DMS153 treated with DMSO at 0.1 percent for 48 hours (cell line): ENCODE results near the gene SPRYD3.

Source experiments
- DNase-seq: peaks from one replicate; lab custom pipeline; 2025; ENCODE audit not compliant: unreplicated experiment; lab: John Stamatoyannopoulos, UW

Gene SPRYD3

DNA sequence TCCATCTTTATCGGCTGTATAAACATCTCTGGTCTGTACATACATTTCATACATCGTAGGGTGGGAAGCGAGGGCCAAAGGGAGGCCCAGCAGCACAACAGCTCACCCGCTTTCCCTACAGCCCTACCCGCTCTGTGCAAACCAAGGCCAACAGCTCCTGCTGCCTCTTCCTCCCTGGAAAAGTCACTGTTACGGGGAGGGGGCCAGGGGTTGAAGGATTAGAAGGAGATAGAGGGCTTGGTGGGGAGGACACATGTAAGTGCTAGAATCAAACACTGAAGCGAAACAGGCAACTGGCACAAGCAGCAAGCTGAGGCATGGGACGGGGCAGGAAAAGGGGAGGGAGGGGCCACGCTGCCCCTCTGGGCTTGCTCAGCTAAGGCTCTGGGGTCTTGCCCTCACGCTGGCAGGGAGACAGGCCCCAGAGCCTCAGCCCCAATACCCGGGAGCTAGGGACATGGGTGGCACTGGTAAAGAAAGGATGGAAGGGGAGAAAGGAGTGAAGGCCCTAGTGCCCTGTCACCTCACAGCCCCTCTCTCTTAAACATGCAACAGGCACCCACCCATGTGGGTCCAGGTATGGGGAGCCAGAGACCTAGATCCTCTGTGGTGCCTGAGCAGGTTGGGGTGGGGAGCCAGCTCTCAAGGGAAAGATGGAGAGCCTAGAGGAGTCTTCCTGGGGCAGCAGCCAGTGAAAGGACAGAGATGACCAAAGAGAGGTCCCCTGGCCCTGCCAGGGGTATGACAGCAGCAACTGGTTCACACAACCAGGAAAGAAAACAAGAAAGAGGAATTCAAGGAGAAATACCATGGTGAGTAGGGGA is 14.4 kb downstream of the SPRYD3 start:
- DNase-seq = no peak

DNA sequence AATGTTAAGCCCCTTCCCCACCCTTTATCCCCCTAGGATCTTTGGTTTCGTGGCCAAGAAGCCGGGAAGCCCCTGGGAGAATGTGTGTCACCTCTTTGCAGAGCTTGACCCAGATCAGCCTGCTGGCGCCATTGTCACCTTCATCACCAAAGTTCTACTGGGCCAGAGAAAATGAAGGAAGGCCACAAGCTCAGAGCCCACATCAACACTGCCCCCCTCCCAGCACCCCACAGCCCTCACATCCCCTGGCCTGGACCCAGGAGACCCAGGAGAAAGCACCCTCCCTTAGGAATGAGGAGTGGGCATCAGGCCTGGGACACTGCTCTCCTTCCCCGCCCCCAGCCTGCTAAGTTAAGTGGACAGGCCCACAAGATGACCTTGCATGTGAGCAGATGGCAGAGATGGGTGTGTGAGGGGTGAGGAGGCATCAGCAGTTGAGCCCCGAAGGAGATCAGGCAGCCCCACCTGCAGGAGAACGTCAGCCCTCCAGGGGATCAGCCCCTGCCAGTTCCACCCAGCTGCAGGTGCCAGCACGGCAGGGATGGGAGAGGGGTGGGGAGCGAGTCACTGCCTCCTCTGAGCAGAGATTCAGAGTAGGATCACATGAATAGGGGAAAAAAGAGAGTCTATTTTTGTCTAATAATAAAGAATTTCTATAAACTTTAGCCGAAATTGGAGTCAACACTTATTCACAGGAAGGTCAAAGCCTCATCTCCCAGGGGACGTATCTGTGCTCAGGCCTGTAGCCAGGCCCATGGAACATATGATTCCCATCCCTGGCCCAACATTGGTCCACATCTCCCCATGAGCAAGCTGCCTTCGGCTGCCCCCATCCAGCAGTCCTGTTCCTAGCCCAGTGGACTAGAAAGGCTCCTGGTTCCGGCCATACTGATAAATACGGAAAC is 15.2 kb downstream of the SPRYD3 start:
- no peak for DNase-seq

DNA sequence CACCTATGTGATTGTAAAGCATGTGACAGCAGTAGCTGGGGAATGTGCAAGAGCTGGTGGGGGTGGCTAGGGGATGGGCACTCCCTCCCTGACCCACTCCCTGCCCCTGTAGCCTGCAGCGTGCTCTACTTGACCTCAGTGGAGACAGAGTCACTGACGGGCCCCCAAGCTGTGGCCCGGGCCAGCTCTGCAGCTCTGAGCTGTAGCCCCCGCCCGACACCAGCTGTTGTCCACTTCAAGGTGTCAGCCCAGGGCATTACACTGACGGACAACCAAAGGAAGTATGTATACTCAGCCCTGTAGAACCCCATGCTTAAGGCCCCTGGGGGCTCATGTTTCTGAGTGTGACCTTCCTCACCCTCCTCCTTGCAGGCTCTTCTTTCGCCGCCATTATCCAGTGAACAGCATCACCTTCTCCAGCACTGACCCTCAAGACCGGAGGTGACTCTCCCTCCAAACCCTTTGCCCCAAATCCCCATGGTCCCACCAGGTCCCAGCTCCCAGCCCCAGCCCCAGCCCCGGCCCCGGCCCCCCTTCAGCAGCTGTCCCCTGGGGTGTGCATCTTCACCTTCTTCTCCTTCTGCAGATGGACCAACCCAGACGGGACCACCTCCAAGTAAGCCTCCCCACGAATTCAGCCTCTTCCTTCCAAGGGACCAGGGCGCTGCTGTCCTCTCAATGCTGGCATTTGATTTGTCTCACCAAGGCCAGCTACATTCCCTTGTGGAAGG is 16.0 kb downstream of the SPRYD3 start:
- DNase-seq = no peak

DNA sequence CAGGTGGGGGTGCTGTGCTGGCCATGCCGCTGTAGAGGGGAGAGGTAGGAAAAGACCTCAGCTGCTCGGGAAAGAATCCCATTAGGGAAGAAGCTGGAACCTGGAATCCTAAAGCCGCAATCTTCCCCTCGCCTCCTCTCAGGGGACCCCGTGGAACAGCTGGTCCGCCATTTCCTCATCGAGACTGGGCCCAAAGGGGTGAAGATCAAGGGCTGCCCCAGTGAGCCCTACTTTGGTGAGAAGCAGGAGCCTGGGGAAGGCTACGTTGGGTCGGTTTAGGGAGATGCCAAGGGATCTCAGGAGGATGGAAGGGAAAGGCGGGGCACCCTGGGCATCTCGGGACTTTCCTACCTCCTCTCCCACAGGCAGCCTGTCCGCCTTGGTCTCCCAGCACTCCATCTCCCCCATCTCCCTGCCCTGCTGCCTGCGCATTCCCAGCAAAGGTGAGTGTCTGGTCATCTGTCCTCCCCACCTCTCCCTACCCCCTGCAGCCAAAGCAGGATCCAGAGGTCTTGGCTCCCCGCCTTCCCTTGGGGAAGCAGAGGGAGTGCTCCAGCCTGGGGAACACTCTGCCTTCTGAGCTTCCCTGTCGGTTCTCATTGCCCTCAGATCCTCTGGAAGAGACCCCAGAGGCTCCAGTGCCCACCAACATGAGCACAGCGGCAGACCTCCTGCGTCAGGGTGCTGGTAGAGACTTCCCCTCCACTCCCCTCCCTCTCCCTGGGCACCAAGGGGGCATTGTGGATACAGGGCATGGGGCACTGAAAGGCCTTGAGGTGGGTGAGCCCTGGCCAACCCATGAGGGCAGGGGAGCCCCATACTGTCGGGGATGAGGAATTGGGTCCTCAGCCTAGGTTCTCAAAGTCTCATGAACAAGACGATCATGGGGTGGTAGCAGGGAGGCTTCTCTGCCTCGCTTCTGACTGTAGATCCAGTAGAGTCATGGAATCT is 16.9 kb downstream of the SPRYD3 start:
- DNase-seq = no peak

DNA sequence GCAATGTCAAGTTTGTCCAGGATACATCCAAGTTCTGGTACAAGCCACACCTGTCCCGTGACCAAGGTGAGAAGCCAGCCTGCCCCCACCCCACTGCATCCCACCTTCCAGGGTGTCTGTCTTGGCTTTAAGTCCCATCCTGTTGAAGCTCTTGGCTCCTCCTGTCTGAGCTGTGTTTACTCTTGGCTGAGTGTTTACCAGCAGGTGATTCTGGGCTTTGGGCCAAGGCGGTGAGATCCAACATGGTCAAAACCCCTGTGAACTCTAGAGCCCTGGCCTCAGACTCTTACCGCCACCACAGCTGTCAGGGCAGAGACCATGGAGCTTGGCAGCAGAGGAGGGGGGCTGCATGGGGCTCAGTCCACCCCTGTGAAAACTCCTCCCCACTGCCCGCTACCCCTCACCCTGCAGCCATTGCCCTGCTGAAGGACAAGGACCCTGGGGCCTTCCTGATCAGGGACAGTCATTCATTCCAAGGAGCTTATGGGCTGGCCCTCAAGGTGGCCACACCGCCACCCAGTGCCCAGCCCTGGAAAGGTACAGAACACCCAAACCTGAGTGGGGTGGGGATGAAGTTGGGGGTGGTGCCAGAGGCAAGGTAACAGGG is 17.7 kb downstream of the SPRYD3 start:
- DNase-seq = peak; percentile 58

DNA sequence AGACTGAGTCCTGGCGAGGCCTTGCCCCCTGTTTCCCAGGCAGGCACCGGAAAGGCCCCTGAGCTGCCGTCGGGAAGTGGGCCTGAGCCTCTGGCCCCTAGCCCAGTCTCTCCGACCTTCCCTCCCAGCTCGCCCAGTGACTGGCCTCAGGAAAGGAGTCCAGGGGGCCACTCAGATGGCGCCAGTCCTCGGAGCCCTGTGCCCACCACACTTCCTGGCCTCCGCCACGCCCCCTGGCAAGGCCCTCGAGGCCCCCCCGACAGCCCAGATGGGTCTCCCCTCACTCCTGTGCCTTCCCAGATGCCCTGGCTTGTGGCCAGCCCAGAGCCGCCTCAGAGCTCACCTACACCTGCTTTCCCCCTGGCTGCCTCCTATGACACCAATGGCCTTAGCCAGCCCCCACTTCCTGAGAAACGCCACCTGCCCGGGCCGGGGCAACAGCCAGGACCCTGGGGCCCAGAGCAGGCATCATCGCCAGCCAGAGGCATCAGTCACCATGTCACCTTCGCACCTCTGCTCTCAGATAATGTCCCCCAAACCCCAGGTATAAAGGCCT is 18.4 kb downstream of the SPRYD3 start:
- DNase-seq = peak; percentile 17

DNA sequence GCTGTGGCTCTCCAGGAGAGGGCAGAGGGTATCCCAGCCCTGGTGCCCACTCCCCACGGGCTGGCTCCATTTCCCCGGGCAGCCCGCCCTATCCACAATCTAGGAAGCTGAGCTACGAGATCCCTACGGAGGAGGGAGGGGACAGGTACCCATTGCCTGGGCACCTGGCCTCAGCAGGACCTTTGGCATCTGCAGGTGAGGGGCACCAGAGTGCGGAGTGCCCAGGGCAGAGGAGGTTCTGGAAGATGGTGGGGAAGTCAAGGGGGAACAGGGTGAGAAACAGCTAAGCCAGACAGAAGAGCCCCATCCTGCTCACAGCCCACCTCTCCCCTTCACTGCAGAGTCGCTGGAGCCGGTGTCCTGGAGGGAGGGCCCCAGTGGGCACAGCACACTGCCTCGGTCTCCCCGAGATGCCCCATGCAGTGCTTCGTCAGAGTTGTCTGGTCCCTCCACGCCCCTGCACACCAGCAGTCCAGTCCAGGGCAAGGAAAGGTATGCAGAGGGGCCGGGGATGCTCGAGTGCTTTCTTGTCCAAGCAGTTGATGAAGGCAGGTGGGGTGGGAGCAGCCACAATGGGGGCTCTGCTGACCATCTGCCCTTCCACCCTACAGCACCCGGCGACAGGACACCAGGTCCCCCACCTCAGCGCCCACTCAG is 19.0 kb downstream of the SPRYD3 start:
- DNase-seq = no peak

DNA sequence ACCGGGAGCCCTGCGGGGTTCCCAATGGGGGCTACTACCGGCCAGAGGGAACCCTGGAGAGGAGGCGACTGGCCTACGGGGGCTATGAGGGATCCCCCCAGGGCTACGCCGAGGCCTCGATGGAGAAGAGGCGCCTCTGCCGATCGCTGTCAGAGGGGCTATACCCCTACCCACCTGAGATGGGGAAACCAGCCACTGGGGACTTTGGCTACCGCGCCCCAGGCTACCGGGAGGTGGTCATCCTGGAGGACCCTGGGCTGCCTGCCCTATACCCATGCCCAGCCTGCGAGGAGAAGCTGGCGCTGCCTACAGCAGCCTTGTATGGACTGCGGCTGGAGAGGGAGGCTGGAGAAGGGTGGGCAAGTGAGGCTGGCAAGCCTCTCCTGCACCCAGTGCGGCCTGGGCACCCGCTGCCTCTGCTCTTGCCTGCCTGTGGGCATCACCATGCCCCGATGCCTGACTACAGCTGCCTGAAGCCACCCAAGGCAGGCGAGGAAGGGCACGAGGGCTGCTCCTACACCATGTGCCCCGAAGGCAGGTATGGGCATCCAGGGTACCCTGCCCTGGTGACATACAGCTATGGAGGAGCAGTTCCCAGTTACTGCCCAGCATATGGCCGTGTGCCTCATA is 19.6 kb downstream of the SPRYD3 start:
- DNase-seq = no peak

DNA sequence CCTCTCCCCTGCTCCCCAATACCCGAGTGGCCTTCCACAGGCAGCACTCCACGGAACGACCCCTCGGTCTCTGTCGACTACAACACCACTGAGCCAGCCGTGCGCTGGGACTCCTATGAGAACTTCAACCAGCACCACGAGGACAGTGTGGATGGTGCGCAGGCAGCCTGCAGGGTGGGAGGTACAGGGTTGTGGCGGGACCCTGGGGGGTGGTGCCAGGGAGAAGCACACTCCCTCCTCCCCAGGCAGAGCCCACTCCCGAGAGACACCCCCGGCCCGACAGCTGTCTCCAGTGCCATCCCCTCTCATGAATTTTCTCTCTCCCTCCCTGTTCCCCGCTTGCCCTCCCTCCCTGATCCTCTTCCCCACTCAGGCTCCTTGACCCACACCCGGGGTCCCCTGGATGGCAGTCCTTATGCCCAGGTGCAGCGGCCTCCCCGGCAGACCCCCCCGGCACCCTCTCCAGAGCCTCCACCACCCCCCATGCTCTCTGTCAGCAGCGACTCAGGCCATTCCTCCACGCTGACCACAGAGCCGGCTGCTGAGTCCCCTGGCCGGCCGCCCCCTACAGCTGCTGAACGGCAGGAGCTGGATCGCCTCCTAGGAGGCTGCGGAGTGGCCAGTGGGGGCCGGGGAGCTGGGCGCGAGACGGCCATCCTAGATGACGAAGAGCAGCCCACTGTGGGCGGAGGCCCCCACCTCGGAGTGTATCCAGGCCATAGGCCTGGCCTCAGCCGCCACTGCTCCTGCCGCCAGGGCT is 20.3 kb downstream of the SPRYD3 start:
- no peak for DNase-seq

DNA sequence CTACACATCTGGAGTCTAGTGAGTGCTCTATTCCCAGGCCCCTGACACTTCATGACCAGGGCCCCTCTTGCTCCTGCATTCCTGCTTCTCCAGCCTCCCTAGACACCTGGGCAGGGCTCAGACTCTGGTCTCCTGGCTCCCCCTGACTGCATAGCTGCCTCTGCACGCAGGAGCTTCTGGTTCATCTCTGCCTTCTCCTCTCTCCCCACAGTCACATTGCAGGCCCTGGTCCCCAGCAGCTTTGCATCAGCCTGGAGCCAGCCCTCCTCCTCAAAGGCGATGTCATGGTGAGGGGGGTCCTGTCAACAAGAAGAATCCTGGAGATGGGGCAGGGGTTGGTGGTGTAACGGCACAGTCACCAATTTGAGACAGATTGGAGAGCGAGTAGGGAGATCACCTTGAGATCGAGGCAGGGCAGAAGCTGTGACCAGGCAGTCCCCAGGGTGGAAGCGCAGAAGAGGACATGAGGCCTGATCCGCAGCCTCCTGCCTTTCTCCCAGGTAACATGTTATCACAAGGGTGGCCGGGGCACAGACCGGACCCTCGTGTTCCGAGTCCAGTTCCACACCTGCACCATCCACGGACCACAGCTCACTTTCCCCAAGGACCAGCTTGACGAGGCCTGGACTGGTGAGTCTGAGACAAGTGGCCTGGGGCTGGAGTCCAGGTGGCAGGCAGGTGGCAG is 21.2 kb downstream of the SPRYD3 start:
- no peak for DNase-seq

DNA sequence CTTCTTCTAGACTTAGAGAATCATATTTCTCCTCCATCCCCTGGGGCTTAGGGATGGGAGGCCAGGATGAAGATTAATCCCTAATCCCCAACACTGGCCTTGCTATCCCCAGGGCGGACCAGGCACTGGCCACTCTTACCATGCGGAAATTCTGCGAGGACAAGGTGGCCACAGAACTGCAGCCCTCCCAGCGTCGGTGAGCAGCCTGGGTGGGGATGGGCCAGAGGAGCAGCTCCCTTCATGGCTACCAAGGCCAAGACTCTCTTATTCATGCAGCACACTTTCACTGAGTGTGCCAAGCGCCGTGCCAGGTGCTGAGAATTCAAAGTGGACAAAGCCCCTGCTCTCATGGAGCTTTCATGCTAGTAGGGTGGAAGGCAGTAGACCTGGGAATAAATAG is 22.3 kb downstream of the SPRYD3 start:
- no peak for DNase-seq

DNA sequence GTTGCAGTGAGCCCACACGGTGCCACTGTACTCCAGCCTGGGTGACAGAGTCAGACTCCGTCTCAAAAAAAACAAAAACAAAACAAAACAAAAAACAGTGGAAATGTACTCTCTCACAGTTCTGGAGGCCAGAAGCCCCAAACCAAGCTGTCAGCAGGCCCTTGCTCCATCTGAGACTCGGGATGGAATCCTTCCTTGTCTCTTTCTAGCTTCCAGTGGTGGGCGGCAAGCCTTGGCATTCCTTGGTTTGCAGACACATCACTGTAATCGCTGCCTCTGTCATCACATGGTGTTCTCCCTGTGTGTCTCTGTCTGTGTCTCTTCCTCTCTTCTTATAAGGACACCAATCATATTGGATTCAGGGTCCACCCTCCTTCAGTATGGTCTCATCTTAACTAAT is 22.9 kb downstream of the SPRYD3 start:
- DNase-seq = no peak

DNA sequence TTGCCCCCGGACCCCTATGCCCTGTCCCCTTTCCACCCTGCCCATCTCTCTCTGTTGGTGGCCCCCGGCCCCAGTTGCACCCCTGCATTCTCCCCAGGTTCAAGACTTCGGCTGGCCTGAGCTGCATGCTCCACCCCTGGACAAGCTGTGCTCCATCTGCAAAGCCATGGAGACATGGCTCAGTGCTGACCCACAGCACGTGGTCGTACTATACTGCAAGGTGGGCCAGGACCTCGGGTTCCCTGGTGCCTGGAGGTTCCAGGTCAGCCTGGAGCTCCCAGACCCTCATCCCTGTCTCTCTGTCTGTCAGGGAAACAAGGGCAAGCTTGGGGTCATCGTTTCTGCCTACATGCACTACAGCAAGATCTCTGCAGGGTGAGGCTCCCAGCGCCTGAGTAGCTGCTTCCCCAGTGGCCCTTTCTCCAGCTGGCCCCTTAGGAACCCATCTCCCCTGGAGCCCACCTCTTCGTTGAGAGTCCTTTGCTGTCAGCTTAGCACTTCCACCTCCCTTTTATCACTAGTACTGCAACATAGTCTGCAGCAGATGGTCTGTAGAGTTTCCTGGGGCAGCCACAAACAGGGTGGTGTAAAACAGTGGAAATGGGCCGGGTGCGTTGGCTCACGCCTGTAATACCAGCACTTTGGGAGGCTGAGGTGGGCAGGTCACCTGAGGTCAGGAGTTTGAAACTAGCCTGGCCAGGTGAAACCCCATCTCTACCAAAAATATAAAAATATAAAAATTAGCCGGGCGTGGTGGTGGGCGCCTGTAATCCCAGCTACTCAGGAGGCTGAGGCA is 23.5 kb downstream of the SPRYD3 start:
- DNase-seq = no peak

DNA sequence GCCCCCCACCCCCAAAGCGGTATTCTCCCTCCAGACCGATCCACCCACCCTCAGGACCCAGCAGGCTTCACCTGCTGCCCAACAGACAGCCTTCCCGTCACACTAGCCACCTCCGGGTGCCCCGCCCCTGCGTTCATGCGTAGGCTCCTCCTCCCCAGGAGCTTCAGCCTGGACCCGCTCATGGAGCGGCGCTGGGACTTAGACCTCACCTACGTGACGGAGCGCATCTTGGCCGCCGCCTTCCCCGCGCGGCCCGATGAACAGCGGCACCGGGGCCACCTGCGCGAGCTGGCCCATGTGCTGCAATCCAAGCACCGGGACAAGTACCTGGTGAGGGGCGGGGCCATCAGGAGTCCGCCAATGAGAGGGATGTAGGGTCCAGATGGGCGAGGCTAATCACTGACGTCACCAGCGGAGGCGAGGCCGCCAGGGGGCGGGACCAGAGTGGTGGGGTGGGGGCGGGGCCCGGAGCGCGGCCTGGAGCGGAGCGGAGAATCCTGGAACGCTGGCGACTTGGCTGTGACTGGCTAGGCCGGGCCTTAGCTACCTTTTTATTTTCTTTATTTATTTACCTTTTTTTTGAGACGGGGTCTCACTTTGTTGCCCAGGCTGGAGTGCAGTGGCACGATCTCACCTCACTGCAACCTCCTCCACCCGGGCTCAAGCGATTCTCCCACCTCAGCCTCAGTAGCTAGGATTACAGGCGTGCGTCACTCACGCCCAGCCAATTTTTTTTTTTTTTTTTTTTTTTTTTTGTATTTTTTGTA is 24.9 kb downstream of the SPRYD3 start:
- peak; percentile 86 for DNase-seq

DNA sequence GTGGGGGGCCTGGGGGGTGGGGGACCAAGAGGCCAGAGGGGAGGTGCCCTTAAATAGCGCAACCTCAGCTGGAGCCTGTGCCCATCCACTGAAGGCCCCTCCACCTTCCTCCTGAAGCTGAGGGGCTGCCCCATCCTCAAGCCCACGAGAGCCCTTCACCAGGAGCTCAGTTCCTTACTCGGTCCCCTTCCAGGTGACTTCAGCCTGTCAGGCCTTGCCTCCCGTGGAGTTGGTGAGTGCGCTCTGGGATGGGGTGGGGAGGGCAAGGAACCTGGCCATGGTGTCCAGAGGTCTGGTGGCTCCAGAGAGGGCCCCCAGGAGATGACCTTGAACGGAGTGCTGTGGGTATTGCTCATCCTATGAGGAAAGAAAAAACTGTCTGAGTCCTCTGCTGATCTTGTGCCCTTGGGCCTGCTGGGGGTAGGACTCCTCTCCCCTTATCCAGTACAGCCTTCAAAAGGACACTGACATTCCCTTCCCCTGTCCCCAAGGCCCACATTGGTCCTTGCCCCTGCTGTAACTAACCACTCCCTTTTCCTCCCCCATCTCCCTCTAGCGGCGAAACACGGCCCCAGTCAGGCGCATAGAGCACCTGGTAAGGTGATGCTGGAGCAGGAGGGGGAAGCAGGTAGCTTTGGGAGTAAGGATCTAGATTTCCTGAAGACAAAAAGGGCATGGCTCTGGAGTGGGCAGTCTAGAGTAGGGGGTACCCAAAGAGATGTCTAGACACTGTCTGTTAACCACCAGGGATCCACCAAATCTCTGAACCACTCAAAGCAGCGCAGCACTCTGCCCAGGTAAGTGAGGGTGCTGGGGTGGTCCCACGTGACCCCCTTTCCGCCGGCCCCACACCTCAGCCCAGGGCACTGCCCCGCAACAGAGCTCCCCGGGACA is 25.7 kb downstream of the SPRYD3 start:
- peak; percentile 85 for DNase-seq
